GM12891 (cell line): ENCODE results near the gene PRMT6.
"Not testable (repeated sequence)": the region's sequence is repeated elsewhere in the genome, so short reads cannot be mapped to it uniquely, and the experiment has no call there.

Source experiments
- DNase-seq: peaks from one replicate; pipeline ENCODE4 v3.0.0; 2011; ENCODE audit warnings: low spot score; ENCODE audit not compliant: insufficient read length
- FAIRE-seq: peaks from 2 replicates; lab custom pipeline; 2011; peaks lifted over from hg19 to GRCh38; lab: Jason Lieb, UNC
- PAX5 ChIP-seq: IDR thresholded peaks from 2 replicates; pipeline ENCODE4 v1.6.1; 2011; ENCODE audit warnings: low read length, moderate library complexity, mild to moderate bottlenecking; ENCODE audit not compliant: insufficient read depth, severe bottlenecking
- POLR2A ChIP-seq: IDR thresholded peaks from 2 replicates; pipeline ENCODE4 v1.6.1; 2011; ENCODE audit warnings: low read depth, low read length, control low read depth
- POLR2AphosphoS5 ChIP-seq: IDR thresholded peaks from 2 replicates; pipeline ENCODE4 v1.6.1; 2011; ENCODE audit warnings: low read depth, low read length, control low read depth
- POU2F2 ChIP-seq: IDR thresholded peaks from 2 replicates; pipeline ENCODE4 v1.6.1; 2011; ENCODE audit warnings: low read depth, mild to moderate bottlenecking, control low read depth, low read length, moderate library complexity
- SPI1 ChIP-seq: IDR thresholded peaks from 2 replicates; pipeline ENCODE4 v1.6.1; 2011; ENCODE audit warnings: low read depth, low read length, control low read depth
- TAF1 ChIP-seq: IDR thresholded peaks from 2 replicates; pipeline ENCODE4 v1.6.1; 2011; ENCODE audit warnings: low read depth, low read length, control low read depth

PRMT6 gene

GRCh38 chr1:107051266-107051665, 5.2 kb upstream of the PRMT6 start:
- DNase-seq, result no peak
- no peak for FAIRE-seq
- TF ChIP-seq POU2F2, result no peak
- no peak for TF ChIP-seq TAF1

- DNase-seq, FAIRE-seq: not testable (repeated sequence)
Observed at GRCh38 chr1:107055919-107056425, 502 bp upstream of the PRMT6 start.

DNA sequence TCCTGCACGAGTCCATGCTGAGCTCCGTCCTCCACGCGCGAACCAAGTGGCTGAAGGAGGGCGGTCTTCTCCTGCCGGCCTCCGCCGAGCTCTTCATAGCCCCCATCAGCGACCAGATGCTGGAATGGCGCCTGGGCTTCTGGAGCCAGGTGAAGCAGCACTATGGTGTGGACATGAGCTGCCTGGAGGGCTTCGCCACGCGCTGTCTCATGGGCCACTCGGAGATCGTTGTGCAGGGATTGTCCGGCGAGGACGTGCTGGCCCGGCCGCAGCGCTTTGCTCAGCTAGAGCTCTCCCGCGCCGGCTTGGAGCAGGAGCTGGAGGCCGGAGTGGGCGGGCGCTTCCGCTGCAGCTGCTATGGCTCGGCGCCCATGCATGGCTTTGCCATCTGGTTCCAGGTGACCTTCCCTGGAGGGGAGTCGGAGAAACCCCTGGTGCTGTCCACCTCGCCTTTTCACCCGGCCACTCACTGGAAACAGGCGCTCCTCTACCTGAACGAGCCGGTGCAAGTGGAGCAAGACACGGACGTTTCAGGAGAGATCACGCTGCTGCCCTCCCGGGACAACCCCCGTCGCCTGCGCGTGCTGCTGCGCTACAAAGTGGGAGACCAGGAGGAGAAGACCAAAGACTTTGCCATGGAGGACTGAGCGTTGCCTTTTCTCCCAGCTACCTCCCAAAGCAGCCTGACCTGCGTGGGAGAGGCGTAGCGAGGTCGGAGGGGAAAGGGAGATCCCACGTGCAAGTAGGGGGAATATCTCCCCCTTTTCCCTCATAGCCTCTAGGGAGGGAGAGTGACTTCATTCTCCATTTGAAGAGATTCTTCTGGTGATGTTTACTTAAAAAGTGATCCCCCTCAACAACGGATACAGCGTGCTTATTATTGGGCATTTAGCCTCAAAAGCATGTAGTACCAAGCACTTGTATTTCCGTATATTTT, 991 bp downstream of the PRMT6 start:
- FAIRE-seq (peak; percentile 56), DNase-seq (peak; percentile 16)

GRCh38 chr1:107058245-107059032, 2.0 kb downstream of the PRMT6 start:
- DNase-seq (no peak), FAIRE-seq (no peak)
- TF ChIP-seq POU2F2 (no peak), PAX5 (no peak), SPI1 (no peak), POLR2A (no peak), POLR2AphosphoS5 (no peak), TAF1 (no peak)

More for the DNA sequence above, 991 bp downstream of the PRMT6 start:
- TF ChIP-seq POLR2A (peak; percentile 72), POU2F2 (no peak), PAX5 (peak; percentile 9), TAF1 (peak; percentile 63; the same call in 1 of the 2 replicates), POLR2AphosphoS5 (peak; percentile 82), SPI1 (no peak)

- no peak for TF ChIP-seq TAF1
- no peak for TF ChIP-seq SPI1
- TF ChIP-seq POU2F2, result no peak
- TF ChIP-seq POLR2AphosphoS5, result no peak
- no peak for TF ChIP-seq POLR2A
- no peak for TF ChIP-seq PAX5
- FAIRE-seq (no peak), DNase-seq (no peak)
Observed at GRCh38 chr1:107061886-107062285, 5.4 kb downstream of the PRMT6 start.

GRCh38 chr1:107073493-107073892, 17.0 kb downstream of the PRMT6 start:
- no peak for FAIRE-seq
- TF ChIP-seq POU2F2 (no peak), SPI1 (no peak), POLR2A (no peak), TAF1 (no peak), POLR2AphosphoS5 (no peak), PAX5 (no peak)
- no peak for DNase-seq

- DNase-seq (no peak), FAIRE-seq (no peak)
- TF ChIP-seq POLR2AphosphoS5 (no peak), POLR2A (no peak), SPI1 (no peak), PAX5 (no peak), POU2F2 (no peak), TAF1 (no peak)
Observed at GRCh38 chr1:107076841-107077240, 20.4 kb downstream of the PRMT6 start.

GRCh38 chr1:107079249-107079648, 22.8 kb downstream of the PRMT6 start:
- DNase-seq, result no peak
- no peak for FAIRE-seq
- TF ChIP-seq SPI1 (no peak), POLR2A (no peak), PAX5 (no peak), POU2F2 (no peak), TAF1 (no peak), POLR2AphosphoS5 (no peak)

DNA sequence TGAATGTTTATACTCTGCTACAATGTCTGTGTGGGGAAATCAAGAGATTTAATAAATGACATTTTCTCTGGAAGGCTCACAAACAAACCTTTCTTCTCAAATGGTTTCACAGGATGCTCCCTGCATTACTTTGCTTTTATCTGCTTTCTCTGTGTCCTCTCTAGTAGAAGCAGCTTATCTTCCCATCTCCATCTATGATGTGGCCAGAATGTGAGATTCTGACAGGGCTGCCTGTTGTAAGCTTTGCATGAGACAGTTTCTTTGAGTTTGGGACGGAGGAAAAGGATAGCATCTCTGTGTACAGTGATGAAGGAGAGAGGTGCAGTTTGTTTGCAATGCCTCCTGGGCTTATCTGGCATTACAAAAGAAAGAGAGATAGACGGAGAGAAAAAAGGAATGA, 24.6 kb downstream of the PRMT6 start:
- DNase-seq (no peak), FAIRE-seq (no peak)
- no peak for TF ChIP-seq TAF1
- no peak for TF ChIP-seq POLR2AphosphoS5
- TF ChIP-seq SPI1, result no peak
- no peak for TF ChIP-seq POU2F2
- TF ChIP-seq POLR2A, result no peak
- TF ChIP-seq PAX5, result no peak
